NCI-H2227 (cell line): ENCODE measurements around the gene FSHR.

Experiments used
- DNase-seq: peaks from one replicate; lab custom pipeline; 2025; ENCODE audit not compliant: unreplicated experiment; lab: John Stamatoyannopoulos, UW

Gene FSHR

GRCh38 chr2:48915227-48915626, 239.1 kb downstream of the FSHR start:
- no peak for DNase-seq

- no peak for DNase-seq
These were observed 239.7 kb downstream of the FSHR start for GRCh38 chr2:48914477-48915089.
